ENCODE results near the gene TLDC2.
"Not testable (repeated sequence)": the region's sequence is repeated elsewhere in the genome, so short reads cannot be mapped to it uniquely, and the experiment has no call there.

DNA sequence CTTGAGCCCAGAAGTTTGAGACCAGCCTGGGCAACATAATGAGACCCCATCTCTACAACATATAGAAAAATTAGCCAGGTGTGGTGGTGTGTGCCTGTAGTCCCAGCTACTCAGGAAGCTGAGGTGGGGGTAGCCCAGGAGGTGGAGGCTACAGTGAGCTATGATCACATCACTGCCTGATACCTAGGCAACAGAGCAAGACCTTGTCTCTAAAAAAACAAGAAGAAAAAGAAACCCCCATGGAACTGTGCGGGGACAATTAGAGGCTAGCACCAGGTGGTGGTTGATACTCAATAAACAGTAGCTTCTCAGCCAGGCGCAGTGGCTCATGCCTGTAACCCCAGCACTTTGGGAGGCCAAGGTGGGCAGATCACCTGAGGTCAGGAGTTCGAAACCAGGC is 37.6 kb upstream of the TLDC2 start:
- TF ChIP-seq, protein P1, sequence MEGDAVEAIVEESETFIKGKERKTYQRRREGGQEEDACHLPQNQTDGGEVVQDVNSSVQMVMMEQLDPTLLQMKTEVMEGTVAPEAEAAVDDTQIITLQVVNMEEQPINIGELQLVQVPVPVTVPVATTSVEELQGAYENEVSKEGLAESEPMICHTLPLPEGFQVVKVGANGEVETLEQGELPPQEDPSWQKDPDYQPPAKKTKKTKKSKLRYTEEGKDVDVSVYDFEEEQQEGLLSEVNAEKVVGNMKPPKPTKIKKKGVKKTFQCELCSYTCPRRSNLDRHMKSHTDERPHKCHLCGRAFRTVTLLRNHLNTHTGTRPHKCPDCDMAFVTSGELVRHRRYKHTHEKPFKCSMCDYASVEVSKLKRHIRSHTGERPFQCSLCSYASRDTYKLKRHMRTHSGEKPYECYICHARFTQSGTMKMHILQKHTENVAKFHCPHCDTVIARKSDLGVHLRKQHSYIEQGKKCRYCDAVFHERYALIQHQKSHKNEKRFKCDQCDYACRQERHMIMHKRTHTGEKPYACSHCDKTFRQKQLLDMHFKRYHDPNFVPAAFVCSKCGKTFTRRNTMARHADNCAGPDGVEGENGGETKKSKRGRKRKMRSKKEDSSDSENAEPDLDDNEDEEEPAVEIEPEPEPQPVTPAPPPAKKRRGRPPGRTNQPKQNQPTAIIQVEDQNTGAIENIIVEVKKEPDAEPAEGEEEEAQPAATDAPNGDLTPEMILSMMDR (IDR thresholded peaks at IDR 0.05; ENCODE audit: control extremely low read depth in 1 of 3, insufficient read depth in 1 of 3, low read depth in 1 of 3, low read length in 3 of 3): not testable (repeated sequence)
- not testable (repeated sequence) for TF ChIP-seq MAX (IDR thresholded peaks at IDR 0.05)

All from H1 (cell line).